Left ventricle myocardium inferior (tissue), 1 donor: ENCODE measurements around the gene KCNAB2. TPM values are rescaled to one million over a fixed set of nuclear protein-coding genes. Genes with fewer than 3 reads are reported as not detected.

Experiments used
- DNase-seq: peaks from one replicate; pipeline ENCODE4 v3.0.0-alpha.2; 2020
- H3K27ac ChIP-seq: fragments of 200-600 bp; replicated peaks from 2 replicates; pipeline ENCODE4 v1.8.0; 2021
- H3K27me3 ChIP-seq: fragments of 200-600 bp; 2 replicates; pipeline ENCODE4 v1.8.0; 2021; ENCODE audit warnings: low read depth
- H3K36me3 ChIP-seq: fragments of 200-600 bp; 2 replicates; pipeline ENCODE4 v1.8.0; 2021
- H3K4me1 ChIP-seq: fragments of 200-600 bp; 2 replicates; pipeline ENCODE4 v1.8.0; 2021
- H3K4me3 ChIP-seq: fragments of 200-600 bp; 2 replicates; pipeline ENCODE4 v1.8.0; 2021; ENCODE audit warnings: mild to moderate bottlenecking, moderate library complexity
- H3K9me3 ChIP-seq: fragments of 200-600 bp; replicated peaks from 2 replicates; pipeline ENCODE4 v1.8.0; 2021
- intact Hi-C: fragments of 100-400 bp; cut with micrococcal nuclease; formaldehyde crosslinking; loops from one replicate; pipeline ENCODE4 v1.11.0; 2022
- total RNA-seq: library from RNA; stranded (reverse); fragmentation: NEBNext Ultra II Directional; extraction: Animal tissue kit (Norgen Biotek cat#: 25700); gene quantifications from one replicate; pipeline ENCODE4 v1.2.1, GENCODE V29; 2021
- TF ChIP-seq, protein P1 (sequence below): fragments of 200-600 bp; IDR thresholded peaks from 2 replicates; pipeline ENCODE4 v1.8.0; 2021; ENCODE audit warnings: antibody characterized with exemption, mild to moderate bottlenecking, borderline replicate concordance
- donor health status: DM: no; HTN: yes; CAD: no; lungs with severe emphysema.

The KCNAB2 gene
- total RNA-seq, 1 donor from 2014 or later, result 31.0 TPM

DNA sequence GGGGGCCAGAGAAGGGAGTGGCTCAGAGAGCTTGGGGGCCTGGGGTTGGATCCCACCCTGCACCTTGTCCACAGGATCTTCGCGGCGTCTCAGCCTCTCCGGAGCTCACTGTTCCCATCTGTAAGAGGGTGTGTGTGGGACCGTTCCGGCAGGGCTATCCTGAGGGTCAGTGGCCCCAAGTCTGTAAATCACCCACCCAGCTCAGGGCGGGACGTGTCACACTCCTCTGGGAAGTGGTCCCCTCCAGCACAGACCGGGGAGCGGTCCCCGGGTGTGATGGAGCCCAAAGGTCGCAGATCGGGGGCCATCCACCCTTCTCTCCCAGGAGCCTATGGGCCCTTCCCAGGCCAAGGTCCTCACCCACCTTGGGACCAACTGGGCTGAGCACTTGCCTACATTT is 40.0 kb downstream of the KCNAB2 start:
- no peaks in the 10 kb centered on the region for H3K9me3 ChIP-seq
- TF ChIP-seq, protein P1, sequence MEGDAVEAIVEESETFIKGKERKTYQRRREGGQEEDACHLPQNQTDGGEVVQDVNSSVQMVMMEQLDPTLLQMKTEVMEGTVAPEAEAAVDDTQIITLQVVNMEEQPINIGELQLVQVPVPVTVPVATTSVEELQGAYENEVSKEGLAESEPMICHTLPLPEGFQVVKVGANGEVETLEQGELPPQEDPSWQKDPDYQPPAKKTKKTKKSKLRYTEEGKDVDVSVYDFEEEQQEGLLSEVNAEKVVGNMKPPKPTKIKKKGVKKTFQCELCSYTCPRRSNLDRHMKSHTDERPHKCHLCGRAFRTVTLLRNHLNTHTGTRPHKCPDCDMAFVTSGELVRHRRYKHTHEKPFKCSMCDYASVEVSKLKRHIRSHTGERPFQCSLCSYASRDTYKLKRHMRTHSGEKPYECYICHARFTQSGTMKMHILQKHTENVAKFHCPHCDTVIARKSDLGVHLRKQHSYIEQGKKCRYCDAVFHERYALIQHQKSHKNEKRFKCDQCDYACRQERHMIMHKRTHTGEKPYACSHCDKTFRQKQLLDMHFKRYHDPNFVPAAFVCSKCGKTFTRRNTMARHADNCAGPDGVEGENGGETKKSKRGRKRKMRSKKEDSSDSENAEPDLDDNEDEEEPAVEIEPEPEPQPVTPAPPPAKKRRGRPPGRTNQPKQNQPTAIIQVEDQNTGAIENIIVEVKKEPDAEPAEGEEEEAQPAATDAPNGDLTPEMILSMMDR, result no peak
- no peaks in the 10 kb centered on the region for H3K4me1 ChIP-seq
- intact Hi-C loops, result no loop called here
- H3K36me3 ChIP-seq, result no peaks in the 10 kb centered on the region
- H3K4me3 ChIP-seq, result no peak overlapping the region
- no peak overlapping the region for H3K27ac ChIP-seq
- H3K27me3 ChIP-seq, result no peaks in the 10 kb centered on the region
- no peak for DNase-seq

DNA sequence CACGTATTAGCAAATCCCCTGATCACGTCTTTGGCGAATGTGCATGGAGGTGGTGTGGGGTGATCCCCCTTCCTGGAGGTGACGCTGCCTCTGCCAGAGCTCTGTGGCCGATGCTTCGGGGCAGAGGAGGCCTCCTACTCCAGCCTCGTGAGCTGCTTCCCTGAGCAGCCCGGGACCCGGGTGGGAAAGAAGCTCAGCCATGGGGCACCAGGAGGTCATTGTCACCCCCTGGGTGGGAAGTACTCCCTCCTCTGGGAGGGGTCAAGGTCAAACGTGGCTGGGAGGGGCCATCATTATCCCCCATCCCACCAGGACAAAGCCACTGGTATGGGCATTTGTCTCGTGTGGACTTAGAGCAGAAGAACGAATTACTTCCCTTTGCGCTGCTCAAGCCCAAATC is 40.7 kb downstream of the KCNAB2 start:
- intact Hi-C loops, result no loop called here
- no peaks in the 10 kb centered on the region for H3K27me3 ChIP-seq
- H3K27ac ChIP-seq, result no peak overlapping the region
- TF ChIP-seq, protein P1, result no peak
- H3K4me1 ChIP-seq, result no peaks in the 10 kb centered on the region
- no peak overlapping the region for H3K4me3 ChIP-seq
- H3K36me3 ChIP-seq, result no peaks in the 10 kb centered on the region
- no peaks in the 10 kb centered on the region for H3K9me3 ChIP-seq
- no peak for DNase-seq

DNA sequence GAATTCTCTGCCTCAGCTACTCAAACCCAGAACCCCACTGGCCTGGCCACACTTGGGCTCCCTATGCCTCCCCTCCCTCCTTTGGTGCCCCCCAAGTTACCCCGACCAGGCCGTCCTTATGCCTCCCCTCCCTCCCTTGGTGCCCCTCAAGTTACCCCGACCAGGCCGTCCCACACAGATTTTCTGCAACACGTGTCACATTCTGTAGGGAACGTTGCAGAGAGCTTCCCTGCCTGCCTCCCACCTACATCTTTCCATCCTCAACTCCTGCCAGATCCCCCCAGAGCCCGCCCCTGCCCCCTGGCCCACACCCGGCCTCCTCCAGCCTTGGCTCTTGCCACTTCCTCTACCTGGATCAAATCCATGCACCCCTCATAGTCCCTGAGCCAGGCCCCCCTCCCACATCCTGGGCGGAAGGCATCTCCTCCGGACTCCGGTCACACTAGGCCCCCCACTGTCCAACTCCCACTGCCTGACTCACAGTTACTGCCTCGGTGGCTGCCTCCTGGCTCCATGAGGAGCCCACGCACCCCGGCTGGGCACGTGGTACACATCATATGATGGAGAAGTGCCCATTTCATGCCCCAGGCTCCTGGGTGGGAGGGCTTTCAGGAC is 41.2 kb downstream of the KCNAB2 start:
- Histone ChIP-seq H3K4me3 (no peak overlapping the region), H3K36me3 (no peaks in the 10 kb centered on the region), H3K4me1 (no peaks in the 10 kb centered on the region), H3K27ac (no peak overlapping the region), H3K9me3 (no peaks in the 10 kb centered on the region), H3K27me3 (no peaks in the 10 kb centered on the region)
- TF ChIP-seq, protein P1, result no peak
- intact Hi-C loops, result no loop called here
- no peak for DNase-seq

DNA sequence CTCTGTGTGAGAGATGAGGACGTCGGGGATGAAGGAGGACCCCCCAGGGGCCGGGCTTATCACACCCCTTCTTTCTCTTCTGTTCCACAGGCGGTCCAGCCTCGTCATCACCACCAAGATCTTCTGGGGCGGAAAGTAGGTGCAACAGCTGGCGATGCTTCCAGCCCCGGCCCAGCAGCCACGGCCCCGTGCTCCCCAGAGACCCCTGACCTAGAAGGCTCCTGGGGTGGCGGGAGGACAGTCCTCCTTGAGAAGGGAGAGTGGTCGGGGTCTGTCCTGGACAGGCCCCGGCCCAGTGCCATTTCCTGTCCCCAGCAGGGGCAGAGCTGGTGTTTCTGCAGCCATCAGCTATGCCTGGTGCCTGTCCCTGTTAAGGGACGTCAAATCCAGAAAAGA is 41.7 kb downstream of the KCNAB2 start:
- H3K36me3 ChIP-seq, result no peaks in the 10 kb centered on the region
- H3K9me3 ChIP-seq, result no peaks in the 10 kb centered on the region
- intact Hi-C loops, result no loop called here
- no peak for DNase-seq
- no peak overlapping the region for H3K27ac ChIP-seq
- H3K27me3 ChIP-seq, result no peaks in the 10 kb centered on the region
- TF ChIP-seq, protein P1, result no peak
- H3K4me3 ChIP-seq, result no peak overlapping the region
- no peaks in the 10 kb centered on the region for H3K4me1 ChIP-seq

DNA sequence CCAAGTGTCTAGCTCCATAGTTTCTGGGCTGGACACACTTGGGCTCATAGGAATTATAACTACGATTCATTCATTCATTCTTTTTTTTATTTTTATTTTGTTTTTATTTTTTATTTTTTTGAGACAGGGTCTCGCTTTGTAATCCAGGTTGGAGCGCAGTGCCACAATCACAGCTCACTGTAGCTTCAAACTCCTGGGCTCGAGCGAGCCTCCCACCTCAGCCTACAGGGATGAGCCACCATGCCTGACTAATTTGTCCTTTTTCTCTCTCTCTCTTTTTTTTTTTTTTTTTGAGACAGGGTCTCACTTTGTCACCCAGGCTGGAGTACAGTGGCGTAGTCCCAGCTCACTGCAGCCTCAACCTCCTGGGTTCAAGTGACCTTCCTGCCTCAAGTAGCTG is 42.3 kb downstream of the KCNAB2 start:
- H3K27ac ChIP-seq, result no peak overlapping the region
- intact Hi-C loops, result no loop called here
- H3K4me1 ChIP-seq, result no peaks in the 10 kb centered on the region
- H3K9me3 ChIP-seq, result no peaks in the 10 kb centered on the region
- H3K27me3 ChIP-seq, result no peaks in the 10 kb centered on the region
- TF ChIP-seq, protein P1, result no peak
- no peak for DNase-seq
- H3K4me3 ChIP-seq, result no peak overlapping the region
- H3K36me3 ChIP-seq, result no peaks in the 10 kb centered on the region

DNA sequence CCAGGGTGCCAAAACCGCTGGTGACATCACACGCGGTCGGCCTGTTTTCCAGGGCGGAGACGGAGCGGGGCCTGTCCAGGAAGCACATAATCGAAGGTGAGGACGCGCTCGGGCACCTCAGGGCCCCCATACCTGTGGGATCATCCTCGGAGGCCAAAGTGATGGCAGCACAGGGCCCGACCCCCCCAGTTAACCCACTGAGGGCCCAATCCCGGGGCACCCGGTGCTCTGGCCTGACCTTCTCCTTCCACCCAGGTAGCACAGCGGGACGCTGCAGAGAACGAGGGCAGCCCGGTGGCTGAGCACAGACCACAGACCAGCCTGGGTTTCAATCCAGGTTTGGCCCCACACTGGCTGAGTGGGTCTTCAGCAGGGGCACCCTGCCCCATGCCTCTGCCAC is 43.3 kb downstream of the KCNAB2 start:
- Histone ChIP-seq H3K36me3 (no peaks in the 10 kb centered on the region), H3K9me3 (no peaks in the 10 kb centered on the region), H3K4me3 (no peak overlapping the region), H3K27ac (no peak overlapping the region), H3K27me3 (no peaks in the 10 kb centered on the region), H3K4me1 (no peaks in the 10 kb centered on the region)
- no peak for DNase-seq
- intact Hi-C loops, result no loop called here
- TF ChIP-seq, protein P1, result no peak
